ENCODE data around the gene DNAJB11.

DNA sequence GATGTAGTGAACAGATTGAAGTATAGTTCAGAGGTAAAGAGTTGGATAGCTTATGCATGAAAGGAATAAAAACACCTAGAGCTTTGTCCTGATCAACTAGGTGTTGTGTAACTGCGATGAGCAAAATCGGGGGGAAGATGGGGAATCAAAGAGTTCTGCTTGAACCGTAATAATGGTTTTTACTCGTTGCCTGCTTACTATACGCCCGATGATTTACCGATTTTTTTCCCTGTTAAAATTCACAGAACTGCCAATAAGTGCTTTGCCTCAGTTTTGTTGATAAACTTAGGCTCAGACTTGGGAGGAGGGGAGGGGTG lies 783 bp upstream of the DNAJB11 start:
- no peak for TF ChIP-seq POLR2AphosphoS5 (IDR thresholded peaks at IDR 0.05)
- TF ChIP-seq, protein P1, sequence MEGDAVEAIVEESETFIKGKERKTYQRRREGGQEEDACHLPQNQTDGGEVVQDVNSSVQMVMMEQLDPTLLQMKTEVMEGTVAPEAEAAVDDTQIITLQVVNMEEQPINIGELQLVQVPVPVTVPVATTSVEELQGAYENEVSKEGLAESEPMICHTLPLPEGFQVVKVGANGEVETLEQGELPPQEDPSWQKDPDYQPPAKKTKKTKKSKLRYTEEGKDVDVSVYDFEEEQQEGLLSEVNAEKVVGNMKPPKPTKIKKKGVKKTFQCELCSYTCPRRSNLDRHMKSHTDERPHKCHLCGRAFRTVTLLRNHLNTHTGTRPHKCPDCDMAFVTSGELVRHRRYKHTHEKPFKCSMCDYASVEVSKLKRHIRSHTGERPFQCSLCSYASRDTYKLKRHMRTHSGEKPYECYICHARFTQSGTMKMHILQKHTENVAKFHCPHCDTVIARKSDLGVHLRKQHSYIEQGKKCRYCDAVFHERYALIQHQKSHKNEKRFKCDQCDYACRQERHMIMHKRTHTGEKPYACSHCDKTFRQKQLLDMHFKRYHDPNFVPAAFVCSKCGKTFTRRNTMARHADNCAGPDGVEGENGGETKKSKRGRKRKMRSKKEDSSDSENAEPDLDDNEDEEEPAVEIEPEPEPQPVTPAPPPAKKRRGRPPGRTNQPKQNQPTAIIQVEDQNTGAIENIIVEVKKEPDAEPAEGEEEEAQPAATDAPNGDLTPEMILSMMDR (IDR thresholded peaks at IDR 0.05): no peak
- TF ChIP-seq POLR2A (IDR thresholded peaks at IDR 0.05): no peak

Measured in prostate gland (tissue), 2 donors.